Activated gamma-delta T cell (primary cell): ENCODE results near the gene NUP210.
"Not testable (repeated sequence)": the region's sequence is repeated elsewhere in the genome, so short reads cannot be mapped to it uniquely, and the experiment has no call there.

ENCODE experiments used
- DNase-seq: peaks from one replicate; lab custom pipeline; 2025; lab: John Stamatoyannopoulos, UW
- total RNA-seq, 2 donors: gene quantifications; one replicate each; lab custom pipeline; 2026; lab: John Stamatoyannopoulos, UW

Gene NUP210
- 259 to 313 reads per million in 2 donors for total RNA-seq

DNA sequence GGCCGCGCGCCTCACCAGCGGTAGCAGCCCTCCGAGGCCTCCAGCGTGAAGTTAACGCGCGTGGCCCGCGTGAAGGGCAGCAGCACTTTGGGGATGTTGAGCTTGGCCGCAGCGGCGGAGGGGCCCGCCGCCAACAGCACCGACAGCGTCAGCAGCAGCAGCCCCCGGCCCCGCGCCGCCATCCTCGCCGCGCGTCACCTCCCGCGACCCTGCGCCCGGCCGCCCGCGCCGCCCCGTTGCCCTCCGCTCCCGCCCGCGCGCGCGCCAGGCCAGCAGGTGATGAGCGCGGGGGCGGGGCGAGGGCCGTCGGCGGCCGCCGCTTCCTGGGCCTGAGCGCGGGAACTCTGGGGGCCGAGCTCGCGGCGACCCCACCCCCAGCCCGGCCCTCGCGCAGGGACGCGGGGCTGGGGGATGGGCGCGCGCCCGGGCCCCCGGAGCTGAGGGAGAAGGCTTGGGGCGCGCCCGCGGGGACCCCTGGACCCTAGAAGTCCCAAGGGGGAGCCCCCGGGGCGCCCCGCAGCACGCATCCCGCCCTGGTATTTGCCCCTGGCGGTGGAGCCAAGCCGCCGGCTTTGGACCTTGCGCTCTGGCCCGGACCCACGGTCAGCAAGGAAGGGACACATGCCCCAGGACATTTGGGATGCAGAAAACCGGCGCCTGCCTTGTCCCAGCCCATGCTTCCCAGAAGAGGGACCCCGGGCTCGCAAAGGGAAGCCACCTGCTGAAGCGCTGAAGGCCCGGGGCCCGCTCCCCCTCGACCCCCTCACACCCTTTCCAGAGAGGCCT lies at the start of gene NUP210:
Gene NUP210, minus strand, starts transcription at position 278 of the 786 bp plus-strand sequence. Its CDS starts 96 bp downstream, at position 182.
- peak; percentile 51 for DNase-seq

DNA sequence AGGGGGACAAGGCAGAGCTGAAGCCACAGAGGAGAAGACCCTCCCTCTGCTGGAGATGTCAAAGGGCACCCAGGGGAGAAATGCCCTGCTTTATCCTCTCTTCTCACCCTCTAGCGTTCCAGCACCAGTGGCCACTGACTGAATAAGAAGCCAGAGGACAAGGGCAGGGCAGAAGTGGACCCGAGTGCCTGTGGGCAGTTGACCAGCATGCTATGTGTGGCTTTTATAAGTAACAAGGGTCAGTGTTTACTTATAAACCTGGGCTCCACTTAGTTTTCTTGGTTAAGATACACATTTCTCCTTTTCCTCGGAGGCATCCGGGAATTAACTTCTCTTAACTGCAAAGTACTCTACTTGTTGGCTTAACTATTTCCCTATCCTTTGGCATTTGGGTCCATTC lies 46.7 kb upstream of the NUP210 start:
- no peak for DNase-seq

DNA sequence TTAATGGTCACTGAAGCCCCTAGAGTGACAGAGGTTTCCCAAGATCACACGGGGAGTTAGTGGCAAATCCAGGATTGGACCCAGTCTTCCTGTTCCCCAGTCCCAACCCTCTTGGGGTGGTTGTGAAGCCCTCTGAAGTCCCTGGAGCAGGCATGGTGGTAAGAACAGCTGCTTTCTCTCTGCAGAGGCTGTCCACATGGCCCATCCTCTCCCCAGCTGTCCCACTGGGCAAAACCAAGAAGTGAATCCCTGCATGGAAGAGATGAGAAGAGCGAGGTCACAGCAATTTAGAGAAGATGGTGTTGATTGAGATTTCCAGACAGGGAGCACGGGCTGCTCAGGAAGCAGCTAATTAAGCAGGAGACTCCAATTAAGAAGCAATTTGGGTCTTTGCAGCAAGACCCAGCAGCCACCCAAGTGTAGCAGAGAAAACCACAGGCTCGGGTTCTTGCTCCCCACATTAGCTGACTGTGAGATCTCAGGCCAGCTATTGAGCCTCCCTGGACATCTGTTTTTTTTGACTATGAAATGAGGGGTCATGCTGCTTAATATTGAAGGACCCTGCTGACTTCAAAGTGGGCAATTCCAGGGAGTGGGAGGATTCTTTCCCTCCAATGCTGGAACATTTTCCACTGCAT lies 45.2 kb upstream of the NUP210 start:
- DNase-seq, result no peak

DNA sequence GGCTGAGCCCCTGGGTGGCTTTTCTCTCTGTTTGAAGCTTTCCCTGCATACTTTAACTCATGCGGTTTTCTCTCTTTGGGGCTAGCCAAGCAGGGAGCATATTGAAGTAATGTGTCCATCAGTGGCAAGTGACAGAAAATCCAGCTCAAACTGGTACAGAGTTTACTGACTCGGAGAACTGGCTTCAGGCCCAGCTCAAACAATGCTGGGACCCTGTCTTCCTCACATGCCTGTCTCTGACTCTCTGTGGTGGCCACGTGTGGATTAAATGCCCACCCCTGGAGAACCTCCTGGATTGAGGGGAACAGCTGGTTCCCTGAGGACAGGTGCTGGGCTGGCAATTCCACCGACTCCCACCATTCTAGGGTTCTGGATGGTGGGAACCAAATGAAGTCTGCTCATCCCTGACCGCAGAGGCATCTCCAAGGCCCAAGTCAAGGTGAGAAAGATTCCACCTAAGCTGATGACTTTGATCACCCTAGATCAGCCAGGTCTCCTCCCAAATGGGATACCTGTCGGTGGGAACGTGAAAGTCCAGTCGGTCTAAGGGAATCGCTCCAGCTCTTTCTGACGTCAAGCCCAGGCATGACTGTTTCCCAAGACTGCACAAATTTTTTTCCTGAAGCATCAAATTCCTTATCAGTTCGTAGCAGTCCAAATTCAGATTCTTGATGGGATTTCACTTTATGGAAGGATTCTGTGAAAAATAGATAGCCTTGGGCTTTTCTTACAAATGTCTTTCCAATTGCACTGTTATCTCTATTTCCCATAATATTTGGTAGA lies 43.7 kb upstream of the NUP210 start:
- DNase-seq, result no peak

DNA sequence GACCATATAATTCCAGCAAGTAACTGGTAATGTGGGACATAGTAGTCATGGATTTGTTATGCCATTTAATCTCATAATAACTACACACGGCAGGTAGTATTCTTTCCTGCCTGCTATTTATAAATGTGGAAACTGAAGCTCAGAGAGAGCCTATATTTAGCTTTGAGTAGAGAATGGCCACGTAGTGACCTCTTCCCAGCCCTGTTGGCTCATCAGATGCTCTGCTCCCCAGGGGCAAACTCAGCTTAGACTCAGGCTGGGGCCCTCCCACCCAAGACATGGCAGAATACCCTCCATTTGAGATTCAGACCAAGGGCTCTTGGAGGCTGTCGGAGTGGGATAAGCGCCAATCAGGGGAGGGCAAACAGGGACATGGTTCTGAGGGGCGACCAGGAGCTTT lies 42.7 kb upstream of the NUP210 start:
- no peak for DNase-seq

DNA sequence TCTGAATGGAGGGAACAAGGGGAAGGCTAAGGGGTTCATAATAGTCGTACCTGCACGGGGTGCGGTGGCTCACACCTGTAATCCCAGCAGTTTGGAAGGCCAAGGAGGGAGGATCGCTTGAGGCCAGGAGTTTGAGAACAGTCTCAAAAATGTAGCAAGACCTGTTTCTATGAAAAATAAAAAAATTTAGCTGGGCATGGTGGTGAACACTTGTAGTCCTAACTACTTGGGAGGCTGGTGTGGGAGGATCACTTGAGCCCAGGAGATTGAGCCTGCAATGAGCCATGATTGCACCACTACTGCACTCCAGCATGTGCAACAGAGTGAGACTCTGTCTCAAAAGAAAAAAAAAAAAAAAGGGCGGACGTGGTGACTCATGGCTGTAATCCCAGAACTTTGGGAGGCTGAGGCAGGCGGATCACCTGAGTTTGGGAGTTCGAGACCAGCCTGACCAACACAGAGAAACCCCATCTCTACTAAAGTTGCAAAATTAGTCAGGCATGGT lies 42.1 kb upstream of the NUP210 start:
- DNase-seq, result no peak

DNA sequence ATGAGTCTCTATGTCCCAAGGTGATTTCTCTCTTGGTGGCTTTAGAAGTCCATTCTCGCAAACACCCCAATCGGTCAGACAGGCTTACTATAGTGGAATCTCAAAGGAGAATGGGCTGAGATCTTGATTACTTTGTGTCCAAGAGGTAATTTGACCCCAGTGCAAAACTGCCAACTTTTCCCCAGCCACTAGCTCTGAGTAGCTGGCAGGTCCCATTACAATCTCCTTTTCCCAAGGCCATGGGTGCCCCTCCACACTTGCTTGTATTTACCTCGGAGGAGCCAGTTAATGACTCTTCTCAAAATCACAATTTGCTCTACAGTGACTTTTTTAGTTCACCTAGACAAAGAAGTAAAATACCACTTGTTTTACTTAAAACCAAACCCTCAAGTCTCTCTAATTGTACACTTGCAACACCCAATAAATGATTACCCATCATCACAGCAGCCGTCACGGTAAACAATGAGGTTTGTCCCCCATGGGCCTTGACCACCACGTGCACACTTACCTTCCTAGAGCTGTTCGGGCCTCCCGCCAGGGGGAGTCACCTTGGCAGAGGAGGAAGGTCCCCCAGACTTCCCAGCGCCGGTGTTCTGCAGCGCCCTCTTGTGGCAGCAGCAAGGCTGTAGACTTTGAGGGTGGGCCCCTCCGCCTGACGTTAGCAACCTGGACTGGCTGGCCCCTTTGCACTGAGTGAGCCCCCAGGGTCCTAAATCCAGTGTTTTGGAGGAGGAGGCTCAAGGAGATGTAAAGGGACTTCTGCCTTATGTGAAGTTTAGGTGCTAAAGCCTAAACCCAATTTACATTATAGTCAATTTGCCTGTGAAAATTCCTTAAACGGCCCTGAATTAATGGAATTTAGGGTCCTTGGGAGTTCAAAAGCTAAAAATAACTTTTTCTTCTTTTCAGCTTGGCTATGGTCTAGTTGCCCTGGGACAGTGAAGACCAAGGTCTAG lies 41.3 kb upstream of the NUP210 start:
- peak; percentile 32 for DNase-seq

DNA sequence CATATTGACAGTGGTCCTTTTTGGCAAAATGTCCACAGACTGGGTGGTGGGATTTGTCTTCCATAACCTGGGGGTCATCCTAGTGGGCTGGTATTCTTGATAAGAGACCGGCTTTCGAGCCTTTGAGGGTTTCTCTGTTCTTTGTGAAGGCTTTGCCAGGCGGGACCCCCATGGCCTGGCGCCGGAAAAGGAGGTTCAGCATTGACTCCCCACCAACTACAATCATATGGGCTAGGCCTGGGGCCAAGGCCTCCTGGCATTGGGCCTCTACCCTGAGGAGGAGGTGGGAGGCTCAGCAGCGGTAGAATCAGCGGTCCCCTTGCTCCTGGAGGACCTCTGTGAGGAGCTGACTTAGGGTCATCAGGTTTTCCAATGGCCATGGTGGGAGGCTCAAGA lies 40.2 kb upstream of the NUP210 start:
- no peak for DNase-seq

DNA sequence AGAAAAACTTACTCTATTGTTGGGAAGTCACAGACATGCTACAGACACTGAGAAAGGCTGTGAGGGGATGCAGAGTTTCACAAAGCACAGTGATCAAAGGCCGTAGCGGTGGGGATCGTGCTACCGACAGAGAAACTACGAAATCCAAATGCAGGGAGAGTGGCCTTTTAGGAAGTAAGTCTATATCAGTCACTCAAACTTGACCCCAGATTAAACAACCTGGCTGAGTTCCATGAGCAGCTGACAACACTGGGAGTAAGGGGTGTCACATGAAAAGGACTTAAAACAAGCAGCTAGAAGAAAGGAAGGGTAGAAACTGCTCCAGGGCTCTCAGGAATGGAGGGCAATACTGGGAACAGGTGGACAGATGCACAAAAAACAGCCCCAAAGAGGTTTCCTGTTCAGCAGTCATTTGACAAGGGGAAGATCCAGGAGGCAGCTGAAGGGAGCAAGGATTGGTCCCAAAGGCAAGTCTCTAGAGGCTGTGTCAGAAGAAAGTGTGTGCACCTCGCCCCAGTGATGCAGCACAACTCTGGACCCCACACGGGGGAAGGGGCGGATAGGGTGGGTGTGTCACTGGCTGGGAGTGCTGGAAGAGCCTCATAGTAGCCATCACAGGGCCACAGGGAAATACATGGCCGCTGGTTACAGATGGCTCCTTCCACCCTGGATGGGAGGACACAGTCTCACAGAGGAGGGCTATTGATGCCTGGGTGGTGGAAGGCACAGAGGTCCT lies 39.7 kb upstream of the NUP210 start:
- DNase-seq, result no peak

DNA sequence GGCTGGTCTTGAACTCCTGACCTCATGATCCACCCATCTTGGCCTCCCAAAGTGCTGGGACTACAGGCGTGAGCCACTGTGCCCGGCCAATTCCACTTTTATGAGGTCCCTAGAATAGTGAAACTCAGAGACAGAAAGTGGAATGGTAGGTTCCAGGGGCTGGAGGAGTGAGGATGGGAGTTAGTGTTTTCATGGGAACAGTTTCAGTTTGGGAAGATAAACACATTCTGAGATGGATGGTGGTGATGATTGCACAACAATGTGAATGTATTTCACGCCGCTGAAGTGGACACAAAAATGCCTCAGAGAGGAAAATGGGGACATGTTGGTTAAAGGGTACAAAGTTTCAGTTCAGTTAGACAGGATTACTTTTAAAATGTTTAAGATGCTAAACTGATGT lies 37.5 kb upstream of the NUP210 start:
- DNase-seq, result no peak

DNA sequence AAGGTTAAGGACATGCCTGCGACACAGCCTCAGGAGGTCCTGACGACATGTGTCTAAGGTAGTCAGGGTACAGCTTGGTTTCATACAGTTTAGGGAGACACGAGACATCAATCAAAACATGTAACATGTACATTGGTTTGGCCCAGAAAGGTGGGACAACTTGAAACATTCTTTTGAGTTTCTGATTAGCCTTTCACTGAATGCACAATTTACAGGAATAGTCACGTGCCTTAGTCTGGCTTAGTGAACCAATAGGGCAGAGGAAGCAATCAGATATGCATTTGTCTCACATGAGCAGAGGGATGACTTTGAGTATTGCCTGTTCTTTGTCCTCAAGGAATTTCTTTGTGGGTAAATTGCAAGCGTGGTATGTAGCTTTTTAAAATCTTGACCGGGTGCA lies 35.5 kb upstream of the NUP210 start:
- no peak for DNase-seq

DNA sequence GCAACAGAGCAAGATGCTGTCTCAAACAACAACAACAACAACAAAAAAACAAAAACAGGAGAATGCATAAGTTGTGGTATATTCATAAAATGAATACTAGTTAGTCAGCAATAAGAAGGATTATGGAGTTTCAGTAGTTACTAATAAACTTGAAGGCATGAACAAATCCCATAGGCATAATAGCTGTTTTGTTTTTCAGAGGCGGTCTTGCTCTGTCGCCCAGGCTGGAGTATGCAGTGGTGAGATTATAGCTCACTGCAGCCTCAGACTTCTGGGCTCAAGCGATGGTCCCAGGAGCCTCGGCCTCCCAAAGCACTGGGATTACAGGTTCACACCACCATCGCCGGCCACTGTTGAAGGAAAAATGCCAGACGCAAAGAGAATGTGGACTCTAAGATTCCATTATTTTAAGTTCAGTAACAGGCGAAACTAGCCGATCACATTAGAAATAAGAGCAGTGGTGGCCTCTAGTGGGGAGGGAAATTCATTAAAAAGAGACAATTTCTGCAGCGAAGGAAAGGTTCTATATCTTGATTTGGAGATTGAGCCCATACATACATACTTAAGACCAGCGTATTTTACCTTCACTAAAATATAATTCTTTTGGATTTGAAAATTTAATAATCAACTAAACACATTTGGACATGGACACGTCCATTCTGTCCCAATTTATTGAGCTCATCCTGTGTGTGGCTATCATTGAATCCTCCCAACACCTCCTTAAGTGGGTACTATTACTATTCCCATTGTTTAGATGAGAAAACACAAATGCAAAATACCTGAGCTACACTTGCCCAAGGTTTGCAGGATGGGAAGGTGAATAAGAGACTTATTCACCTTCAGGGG lies 32.6 kb upstream of the NUP210 start:
- no peak for DNase-seq

DNA sequence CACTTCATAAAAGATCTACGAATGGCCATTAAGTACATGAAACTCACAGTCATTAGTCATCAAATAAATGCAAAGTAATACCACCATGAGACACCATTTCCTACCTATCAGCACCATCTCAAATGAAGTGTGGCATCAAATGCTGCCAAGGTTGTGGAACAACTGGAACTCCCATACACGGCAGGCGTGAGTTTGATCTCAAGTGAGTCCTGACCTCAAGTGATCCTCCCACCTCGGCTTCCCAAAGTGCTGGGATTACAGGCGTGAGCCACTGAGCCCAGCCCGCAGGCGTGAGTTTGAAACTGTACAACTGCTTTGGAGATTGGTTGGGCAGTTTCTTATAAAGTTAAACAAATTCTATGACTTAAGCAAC lies 31.2 kb upstream of the NUP210 start:
- no peak for DNase-seq

DNA sequence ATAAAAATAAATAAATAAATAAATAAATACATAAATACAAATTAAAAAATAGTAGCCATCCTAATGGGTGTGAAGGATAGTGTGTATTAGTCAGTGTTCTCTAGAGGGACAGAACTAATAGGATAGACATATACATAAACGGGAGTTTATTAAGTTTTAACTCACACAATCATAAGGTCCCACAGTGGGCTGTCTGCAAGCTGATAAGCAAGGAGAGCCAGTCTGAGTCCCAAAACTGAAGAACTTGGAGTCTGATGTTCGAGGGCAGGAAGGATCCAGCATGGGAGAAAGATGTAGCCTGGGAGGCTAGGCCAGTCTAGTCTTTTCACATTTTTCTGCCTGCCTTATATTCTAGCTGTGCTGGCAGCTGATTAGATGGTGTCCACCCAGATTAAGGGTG lies 22.8 kb upstream of the NUP210 start:
- not testable (repeated sequence) for DNase-seq

DNA sequence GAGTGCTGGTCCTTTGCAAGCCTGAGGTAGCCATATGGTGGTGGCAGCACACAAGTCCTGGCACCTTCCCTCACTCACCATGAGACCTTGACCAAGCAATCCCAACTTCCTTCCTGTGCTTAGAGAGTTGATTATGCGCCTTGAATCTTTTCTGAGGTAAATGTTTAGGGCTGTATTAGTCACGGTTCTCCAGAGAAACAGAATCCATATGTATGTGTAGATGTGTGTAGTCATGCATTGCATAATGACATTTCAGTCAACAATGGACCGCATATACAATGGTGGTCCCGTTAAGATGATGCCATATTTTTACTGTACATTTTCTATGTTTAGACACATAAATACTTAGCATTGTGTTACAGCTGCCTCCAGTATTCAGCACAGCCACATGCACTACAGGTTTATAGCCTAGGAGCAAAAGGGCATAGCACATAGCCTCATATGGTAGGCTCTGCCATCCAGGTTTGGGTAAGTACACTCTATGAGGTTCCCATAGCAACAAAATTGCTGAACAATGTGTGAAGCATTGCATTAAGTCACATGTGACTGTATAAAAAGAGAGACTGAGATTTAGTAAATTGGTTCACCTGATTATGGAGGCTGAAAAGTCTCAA lies 20.2 kb upstream of the NUP210 start:
- no peak for DNase-seq

DNA sequence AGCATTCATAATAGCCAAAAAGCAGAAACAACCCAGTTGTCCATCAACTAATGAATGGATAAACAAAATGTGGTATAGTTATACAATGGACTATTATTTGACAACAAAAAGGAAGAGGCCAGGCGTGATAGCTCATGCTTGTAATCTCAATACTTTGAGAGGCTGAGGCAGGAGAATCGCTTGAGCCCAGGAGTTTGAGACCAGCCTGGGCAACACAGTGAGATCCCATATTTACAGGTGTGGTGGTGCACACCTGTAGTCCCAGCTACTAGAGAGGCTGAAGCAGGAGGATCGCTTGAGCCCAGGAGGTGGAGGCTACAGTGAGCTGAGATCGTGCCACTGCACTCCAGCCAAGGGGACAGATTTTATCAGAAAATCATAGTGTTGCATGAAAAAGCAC lies 16.1 kb upstream of the NUP210 start:
- not testable (repeated sequence) for DNase-seq

DNA sequence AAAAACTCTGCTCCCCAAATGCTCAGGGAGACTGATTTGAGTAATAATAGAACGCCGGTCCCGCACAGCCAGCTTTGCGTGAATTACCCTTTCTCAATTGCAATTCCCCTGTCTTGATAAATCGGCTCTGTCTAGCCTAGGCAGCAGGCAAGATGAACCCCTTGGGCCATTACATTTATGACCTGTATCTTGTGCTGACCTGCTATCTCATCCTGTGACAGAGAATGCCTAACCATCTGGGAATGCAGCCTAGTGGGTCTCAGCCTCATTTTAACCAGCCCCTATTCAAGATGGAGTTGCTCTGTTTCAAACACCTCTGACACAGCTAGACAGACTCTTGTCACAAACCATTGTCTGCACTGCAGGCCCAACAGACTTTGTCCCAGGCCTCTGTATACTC lies 13.8 kb upstream of the NUP210 start:
- no peak for DNase-seq

DNA sequence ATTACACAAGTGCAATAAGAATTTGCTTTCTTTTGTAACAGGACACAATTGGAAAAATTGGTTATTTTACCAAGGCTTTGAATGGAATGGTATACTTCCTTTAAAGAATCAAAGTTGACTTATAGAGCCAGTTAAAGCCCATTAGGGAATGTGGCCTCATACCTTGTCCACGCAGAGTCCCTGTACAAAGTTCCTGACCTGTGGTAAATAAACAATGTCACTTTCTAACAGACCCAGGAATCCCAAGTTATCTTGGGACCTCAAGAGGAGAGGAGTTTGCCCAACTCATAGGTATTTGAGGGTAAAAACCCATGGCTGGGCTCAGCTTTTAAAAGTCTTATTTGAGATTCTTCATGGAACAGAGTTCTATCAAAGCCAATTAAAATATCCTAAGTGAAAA lies 12.0 kb upstream of the NUP210 start:
- no peak for DNase-seq

DNA sequence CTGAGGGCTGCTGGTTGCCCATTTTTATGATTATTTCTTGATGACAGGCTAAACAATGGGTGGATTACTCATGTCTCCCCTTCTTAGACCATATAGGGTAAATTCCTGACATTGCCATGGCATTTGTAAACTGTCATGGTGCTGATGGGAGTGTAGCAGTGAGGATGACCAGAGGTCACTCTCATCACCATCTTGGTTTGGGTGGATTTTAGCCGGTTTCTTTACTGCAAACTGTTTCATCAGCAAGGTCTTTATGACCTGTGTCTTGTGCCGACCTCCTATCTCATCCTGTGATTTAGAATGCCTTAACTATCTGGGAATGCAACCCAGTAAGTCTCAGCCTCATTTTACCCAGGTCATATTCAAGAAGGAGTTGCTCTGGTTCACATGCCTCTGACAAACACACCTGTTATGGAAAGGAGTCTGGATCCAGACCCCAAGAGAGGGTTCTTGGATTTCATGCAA lies 10.3 kb upstream of the NUP210 start:
- not testable (repeated sequence) for DNase-seq
